HepG2 (cell line): ENCODE measurements around the gene TBX6. TPM values are rescaled to one million over a fixed set of nuclear protein-coding genes. Genes with fewer than 3 reads are reported as not detected.

Experiments used
- AKAP8 ChIP-seq: sonication (generic); formaldehyde crosslinking; IDR thresholded peaks from 2 replicates; pipeline ENCODE4 v1.5.1; 2020; ENCODE audit warnings: mild to moderate bottlenecking, missing genetic modification reagents
- AKNA ChIP-seq: sonication (generic); formaldehyde crosslinking; IDR thresholded peaks from 2 replicates; pipeline ENCODE4 v1.4.0; 2020; ENCODE audit warnings: missing genetic modification reagents, borderline replicate concordance
- BCL6 ChIP-seq: IDR thresholded peaks from 2 replicates; pipeline ENCODE4 v1.6.1; 2016; ENCODE audit warnings: missing genetic modification reagents, missing compliant biosample characterization
- GABPA ChIP-seq, 2 experiments: IDR thresholded peaks; 2 replicates each; pipeline ENCODE4 v1.6.1; 2011 to 2016; ENCODE audit warnings: low read depth in 2 of 2, low read length in 1 of 2, missing biosample characterization in 1 of 2, missing genetic modification characterization in 1 of 2
- GATAD2A ChIP-seq: IDR thresholded peaks from 2 replicates; pipeline ENCODE4 v1.6.1; 2016
- GMEB2 ChIP-seq: IDR thresholded peaks from 2 replicates; pipeline ENCODE4 v1.6.1; 2016; ENCODE audit warnings: missing biosample characterization, missing genetic modification reagents, low read depth
- SP1 ChIP-seq, 2 experiments: fragments of 450-650 bp in 1 of 2; sonication (generic) in 1 of 2; formaldehyde crosslinking in 1 of 2; IDR thresholded peaks; 2 replicates each; pipeline versions ENCODE4 v1.4.0 to v1.6.1; 2016 to 2020; ENCODE audit warnings: missing genetic modification reagents in 1 of 2
- TEAD3 ChIP-seq: optimal IDR thresholded peaks from 2 replicates; pipeline ENCODE3; 2016; ENCODE audit warnings: borderline replicate concordance
- ZBTB38 ChIP-seq: sonication (generic); formaldehyde crosslinking; IDR thresholded peaks from 2 replicates; pipeline ENCODE4 v1.5.1; 2020; ENCODE audit warnings: mild to moderate bottlenecking, missing genetic modification reagents
- ZC3H4 ChIP-seq: sonication (generic); formaldehyde crosslinking; IDR thresholded peaks from 2 replicates; pipeline ENCODE4 v1.4.0; 2020; ENCODE audit warnings: missing genetic modification reagents, borderline replicate concordance
- ZFP36L1 ChIP-seq: sonication (generic); formaldehyde crosslinking; IDR thresholded peaks from 2 replicates; pipeline ENCODE4 v1.8.0; 2022; ENCODE audit warnings: mild to moderate bottlenecking, missing genetic modification reagents, moderate library complexity
- ZMYM4 ChIP-seq: sonication (generic); formaldehyde crosslinking; IDR thresholded peaks from 2 replicates; pipeline ENCODE4 v1.8.1; 2023; ENCODE audit warnings: mild to moderate bottlenecking, missing genetic modification reagents
- ZNF282 ChIP-seq: fragments of 450-650 bp; IDR thresholded peaks from 2 replicates; pipeline ENCODE4 v1.6.1; 2018; ENCODE audit not compliant: partially characterized antibody
- ZNF441 ChIP-seq: sonication (generic); formaldehyde crosslinking; IDR thresholded peaks from 2 replicates; pipeline ENCODE4 v1.7.0; 2021; ENCODE audit warnings: missing genetic modification reagents, borderline replicate concordance
- ZSCAN25 ChIP-seq: sonication (generic); formaldehyde crosslinking; IDR thresholded peaks from 2 replicates; pipeline ENCODE4 v1.8.0; 2022; ENCODE audit warnings: mild to moderate bottlenecking, missing genetic modification reagents
- polyA plus RNA-seq, 8 experiments: library from polyadenylated mRNA; depleted of rRNA in 3 of 8; stranded (reverse) in 7 of 8; unstranded in 1 of 8; fragments of >200 nt; fragmentation: Illumina TruSeq in 4 of 8; extraction: Trizol in 4 of 8; gene quantifications; 2 replicates each; pipeline versions ENCODE4 v1.2.1 to v1.2.3, GENCODE V29; 2011 to 2016; ENCODE audit warnings: low read depth in 4 of 8, missing spikeins in 1 of 8, mixed read lengths in 1 of 8; ENCODE audit not compliant: insufficient read depth in 1 of 8
- total RNA-seq, 5 experiments: library from RNA; depleted of rRNA; stranded (reverse); fragments of >200 nt; fragmentation: Illumina TruSeq; extraction: Trizol; gene quantifications; 2 replicates each; pipeline ENCODE4 v1.2.3, GENCODE V29; 2016; ENCODE audit warnings: low read depth in 1 of 5
- TF ChIP-seq, protein P1 (sequence below): fragments of 450-650 bp; IDR thresholded peaks from 2 replicates; pipeline ENCODE4 v1.6.1; 2016
- TF ChIP-seq, protein P2 (sequence below): sonication (generic); formaldehyde crosslinking; IDR thresholded peaks from 2 replicates; pipeline ENCODE4 v1.5.0; 2020; ENCODE audit warnings: missing genetic modification reagents

The TBX6 gene
- total and polyA plus RNA-seq, 2 of the 13 experiments (the other 11 are each of a cell fraction or from before 2014, with no cell fraction given) = 0.24 to 0.42 TPM

DNA sequence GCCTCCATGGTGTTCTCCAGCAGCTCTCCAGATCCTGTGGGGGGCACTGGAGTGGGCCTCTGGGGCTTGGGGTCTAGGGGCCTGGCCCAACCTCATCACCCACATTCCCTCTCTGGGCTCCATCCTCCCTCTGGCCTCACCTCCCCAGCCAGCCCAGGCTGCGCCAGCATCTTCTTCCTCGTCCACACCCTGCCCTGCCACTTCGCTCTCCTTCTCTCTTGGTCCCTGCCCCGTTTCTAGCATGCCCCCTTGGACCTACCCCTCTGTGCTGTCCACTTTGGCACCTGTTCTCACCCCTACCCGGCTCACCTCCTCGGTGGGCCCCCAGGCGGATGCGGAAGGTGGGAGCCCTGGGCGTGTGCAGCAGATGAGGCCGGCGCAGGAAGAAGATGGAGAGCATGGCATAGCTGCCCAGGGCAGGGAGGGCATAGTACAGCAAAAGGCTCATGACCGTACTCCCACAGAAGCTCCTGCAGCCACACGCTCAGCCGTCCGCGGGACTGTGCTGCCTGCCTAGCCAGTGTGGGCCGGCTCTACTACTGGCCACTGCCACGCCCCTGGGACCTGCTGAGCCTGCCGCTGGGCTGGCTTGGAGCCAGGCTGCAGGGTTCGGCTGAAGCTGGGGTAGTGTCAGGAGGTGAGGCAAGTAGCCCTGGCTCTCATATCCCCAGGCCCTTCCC, 21.4 kb upstream of the TBX6 start, which contains the start of gene GDPD3 (continued):
- TF ChIP-seq, protein P1, sequence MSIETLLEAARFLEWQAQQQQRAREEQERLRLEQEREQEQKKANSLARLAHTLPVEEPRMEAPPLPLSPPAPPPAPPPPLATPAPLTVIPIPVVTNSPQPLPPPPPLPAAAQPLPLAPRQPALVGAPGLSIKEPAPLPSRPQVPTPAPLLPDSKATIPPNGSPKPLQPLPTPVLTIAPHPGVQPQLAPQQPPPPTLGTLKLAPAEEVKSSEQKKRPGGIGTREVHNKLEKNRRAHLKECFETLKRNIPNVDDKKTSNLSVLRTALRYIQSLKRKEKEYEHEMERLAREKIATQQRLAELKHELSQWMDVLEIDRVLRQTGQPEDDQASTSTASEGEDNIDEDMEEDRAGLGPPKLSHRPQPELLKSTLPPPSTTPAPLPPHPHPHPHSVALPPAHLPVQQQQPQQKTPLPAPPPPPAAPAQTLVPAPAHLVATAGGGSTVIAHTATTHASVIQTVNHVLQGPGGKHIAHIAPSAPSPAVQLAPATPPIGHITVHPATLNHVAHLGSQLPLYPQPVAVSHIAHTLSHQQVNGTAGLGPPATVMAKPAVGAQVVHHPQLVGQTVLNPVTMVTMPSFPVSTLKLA = no peak
- no peak for TF ChIP-seq ZMYM4 (CRISPR knock-in tag)
- TF ChIP-seq ZFP36L1 (CRISPR knock-in tag) = no peak
- no peak for TF ChIP-seq GATAD2A (CRISPR knock-in tag)
- TF ChIP-seq, protein P2, sequence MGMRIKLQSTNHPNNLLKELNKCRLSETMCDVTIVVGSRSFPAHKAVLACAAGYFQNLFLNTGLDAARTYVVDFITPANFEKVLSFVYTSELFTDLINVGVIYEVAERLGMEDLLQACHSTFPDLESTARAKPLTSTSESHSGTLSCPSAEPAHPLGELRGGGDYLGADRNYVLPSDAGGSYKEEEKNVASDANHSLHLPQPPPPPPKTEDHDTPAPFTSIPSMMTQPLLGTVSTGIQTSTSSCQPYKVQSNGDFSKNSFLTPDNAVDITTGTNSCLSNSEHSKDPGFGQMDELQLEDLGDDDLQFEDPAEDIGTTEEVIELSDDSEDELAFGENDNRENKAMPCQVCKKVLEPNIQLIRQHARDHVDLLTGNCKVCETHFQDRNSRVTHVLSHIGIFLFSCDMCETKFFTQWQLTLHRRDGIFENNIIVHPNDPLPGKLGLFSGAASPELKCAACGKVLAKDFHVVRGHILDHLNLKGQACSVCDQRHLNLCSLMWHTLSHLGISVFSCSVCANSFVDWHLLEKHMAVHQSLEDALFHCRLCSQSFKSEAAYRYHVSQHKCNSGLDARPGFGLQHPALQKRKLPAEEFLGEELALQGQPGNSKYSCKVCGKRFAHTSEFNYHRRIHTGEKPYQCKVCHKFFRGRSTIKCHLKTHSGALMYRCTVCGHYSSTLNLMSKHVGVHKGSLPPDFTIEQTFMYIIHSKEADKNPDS (CRISPR knock-in tag) = no peak
- TF ChIP-seq ZSCAN25 = no peak
- TF ChIP-seq GABPA (IDR thresholded peaks at IDR 0.05; ENCODE audit: low read depth, low read length) = no peak
- no peak for TF ChIP-seq GABPA (CRISPR knock-in tag; IDR thresholded peaks at IDR 0.05; ENCODE audit: low read depth)
- TF ChIP-seq AKNA (CRISPR knock-in tag) = no peak
- TF ChIP-seq SP1 (IDR thresholded peaks at IDR 0.05) = no peak
- no peak for TF ChIP-seq SP1 (CRISPR knock-in tag; IDR thresholded peaks at IDR 0.05)
- no peak for TF ChIP-seq ZC3H4 (CRISPR knock-in tag)
- TF ChIP-seq ZBTB38 (CRISPR knock-in tag) = peak; percentile 92
- TF ChIP-seq ZNF282 = no peak
- no peak for TF ChIP-seq ZNF441 (CRISPR knock-in tag)
- TF ChIP-seq AKAP8 = no peak
- no peak for TF ChIP-seq BCL6
- no peak for TF ChIP-seq TEAD3 (CRISPR knock-in tag)
- no peak for TF ChIP-seq GMEB2
